ENCODE data around the gene WNK2.

The WNK2 gene

DNA sequence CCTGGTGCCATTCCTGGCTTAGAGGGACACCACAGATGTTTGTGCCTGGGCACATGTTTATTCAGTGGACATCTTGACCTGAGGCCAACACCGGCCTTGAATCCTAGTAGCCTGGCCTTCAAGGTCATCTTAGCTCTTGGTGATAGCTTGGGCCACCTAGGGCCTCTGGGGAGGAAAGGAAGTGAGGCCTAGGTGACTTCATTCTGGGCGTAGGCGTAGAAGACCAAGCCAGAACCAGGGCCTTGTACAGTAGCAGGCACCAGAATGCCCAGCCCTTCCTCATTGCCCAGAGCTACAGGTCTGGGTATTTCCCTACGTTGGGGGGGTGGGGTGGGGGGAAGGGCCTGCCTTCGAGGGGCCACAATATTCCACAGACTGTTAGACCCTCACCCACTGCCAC, 33.8 kb downstream of the WNK2 start:
- no peak for DNase-seq (ENCODE audit: low read depth, low spot score)

DNA sequence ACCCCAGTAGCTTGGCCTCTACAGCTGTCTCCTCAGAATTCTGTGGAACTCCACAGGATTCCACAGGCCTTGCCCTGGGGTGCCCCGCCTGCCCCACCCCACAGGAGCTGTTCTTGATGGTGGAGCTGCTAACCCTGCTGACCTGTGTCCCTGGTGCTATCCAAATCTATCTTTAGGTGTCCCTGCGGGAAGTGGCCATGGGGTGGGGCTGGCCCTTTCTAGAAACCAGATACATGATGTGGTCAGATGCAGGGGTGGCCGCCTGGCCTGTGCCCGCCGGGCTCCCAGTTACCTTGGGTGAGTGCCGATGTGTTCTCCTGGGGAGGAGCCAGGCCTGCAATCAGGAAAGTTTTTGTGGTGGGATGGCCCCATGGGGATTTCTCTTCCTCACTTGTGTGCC, 34.2 kb downstream of the WNK2 start:
- DNase-seq (ENCODE audit: low read depth, low spot score) = no peak

DNA sequence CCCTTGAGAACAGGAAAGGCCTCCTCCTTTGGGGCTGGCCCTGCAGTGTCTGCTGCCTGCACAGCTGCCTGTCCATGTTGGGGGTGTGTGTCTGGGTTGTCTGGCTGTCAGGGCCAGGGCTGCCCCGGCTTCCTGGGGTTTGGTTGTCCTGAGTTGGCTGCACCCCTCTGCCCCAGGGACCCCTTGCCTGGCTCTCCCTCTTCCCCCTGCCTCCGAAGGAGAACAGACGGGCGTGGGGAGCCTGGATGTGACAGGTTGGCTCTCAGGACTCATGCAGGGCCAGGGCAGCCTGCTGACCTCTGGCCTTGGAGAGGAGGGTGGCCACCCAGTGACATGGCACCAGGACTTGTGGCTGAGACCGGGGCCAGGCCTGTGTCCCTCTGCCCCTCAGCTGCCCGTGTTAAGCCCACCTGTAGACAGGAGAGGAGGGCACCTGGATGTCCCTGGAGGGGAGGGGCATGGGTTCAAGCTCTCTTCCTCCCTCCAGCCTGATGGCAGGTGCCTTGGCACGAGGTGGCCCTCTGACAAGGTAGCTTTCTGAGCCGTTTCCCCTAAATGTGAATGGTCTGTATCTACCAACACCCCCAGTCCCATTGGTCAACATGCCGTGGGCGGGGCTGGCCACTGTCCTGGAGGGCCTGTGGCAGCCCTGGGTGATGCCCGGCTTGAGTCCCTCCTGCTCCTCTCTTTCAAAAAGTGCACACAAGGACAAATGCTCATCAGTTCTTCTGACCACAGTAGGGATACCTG, 34.9 kb downstream of the WNK2 start:
- no peak for DNase-seq (ENCODE audit: low read depth, low spot score)

DNA sequence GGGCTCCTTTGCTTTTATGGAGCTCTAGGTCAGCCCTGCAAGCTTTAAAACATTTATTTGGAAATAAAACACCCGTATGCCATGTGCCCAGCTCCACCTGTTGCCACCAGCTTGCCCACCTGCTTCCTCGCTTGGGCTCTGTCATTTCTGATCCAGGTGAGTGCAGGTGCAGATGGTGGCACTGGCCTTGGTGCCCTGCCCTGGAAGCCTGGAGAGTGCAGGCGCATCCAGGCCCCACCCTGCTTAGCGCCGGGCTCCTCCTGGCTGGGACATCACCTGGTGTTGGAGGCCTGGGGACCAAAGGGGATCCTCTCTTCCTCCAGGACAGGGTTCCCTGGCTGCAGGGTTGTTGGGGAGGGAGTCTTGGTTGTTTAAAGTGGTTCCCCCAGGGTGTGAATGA, 35.8 kb downstream of the WNK2 start:
- no peak for DNase-seq (ENCODE audit: low read depth, low spot score)

DNA sequence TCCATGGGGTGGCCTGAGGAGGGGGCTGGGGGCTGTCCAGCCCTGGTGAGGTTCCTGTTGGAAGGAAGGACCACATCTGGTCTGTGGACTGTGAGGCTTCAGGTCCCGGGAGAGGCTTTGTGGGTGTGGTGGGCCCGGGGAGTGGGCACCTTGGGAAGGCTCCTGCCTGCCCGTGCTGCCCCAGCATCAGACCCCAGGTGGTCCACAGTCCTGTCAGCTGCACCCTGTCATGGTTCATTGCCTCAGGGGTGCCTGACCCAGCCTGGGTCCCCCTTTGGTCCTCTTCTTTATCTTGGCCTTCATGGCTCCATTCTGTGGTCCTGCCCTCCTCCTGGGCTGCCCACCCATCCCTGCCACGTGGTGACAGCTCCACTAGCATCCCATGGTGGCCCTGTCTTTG, 36.7 kb downstream of the WNK2 start:
- no peak for DNase-seq (ENCODE audit: low read depth, low spot score)

DNA sequence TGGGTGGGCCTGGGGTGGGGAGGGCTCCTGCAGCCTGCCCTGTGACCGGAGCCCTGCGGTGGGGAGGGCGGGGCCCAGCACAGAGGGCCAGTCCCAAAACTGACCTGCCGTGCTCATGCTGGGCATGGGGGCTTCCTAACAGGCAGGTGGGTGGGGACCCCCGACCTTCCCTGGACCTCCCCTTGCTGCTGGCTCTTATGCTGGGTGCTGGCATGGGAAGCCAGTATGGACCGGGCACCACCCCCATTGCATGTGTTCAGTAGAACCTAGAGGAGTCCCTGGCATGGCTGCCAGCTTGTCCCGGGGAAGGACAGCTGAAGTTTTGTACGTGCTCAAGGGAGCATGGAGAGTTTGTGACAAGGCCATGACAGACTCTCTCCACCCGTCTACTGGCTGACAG, 37.1 kb downstream of the WNK2 start:
- DNase-seq (ENCODE audit: low read depth, low spot score) = no peak

DNA sequence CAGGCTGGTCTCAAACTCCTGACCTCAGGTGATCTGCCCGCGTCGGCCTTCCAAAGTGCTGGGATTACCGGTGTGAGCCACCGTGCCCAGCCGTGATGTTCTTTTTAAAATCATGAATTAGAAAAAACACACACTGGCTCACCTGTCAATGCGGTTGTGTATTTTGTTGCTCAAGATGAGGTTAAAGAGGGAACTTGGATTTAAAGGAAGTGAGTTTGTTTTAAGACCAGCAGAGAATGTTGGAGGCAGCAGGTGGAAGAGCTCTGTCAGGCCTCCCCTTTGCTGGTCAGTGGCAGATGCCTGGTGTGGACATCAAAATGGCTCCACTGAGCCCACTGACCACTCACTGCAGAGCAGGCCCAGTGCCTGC, 38.9 kb downstream of the WNK2 start:
- no peak for DNase-seq (ENCODE audit: low read depth, low spot score)

DNA sequence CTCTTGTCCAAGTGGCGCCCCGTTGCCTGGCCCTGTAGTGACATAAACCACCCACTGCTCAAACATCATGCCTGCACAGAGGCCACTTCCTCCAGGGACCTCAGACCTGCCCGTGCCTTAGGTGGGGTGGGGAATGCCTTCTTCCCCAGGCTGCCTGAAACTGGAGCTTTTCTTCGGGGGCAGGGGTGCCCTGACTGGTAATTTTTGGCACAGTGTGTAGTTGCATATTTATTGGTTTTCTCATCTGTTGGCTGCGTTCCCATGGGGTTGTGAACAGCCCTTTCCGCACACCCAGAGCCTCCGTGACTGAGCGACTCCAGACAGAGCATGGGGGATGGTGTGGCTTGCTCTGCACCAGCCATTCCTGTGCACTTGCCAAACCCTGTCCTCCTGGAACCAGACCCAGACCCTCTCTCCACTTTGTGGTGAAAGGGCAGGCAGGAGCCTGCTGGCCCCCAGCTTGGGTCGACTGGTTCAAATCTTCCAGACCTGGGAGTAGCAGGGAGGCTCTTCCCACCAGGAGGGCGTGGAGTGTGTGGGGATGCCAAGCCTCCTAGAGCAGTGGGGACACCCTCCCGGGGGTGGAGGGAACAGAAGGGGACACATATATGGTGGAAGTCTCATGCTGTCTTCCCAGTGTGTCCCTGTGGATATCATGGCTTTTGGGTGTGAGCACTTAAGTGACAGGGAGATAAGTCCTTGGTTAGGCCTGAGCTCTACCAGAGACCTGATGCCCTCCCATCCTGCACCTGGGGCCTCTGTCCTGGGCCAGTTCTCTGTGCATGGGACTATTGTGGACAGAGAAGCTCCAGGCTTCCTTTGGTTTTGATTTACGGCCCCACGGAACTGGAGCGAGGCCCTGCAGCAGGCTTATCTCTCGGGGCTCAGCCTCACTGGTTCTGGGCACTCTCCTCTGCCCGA, 39.6 kb downstream of the WNK2 start:
- no peak for DNase-seq (ENCODE audit: low read depth, low spot score)

DNA sequence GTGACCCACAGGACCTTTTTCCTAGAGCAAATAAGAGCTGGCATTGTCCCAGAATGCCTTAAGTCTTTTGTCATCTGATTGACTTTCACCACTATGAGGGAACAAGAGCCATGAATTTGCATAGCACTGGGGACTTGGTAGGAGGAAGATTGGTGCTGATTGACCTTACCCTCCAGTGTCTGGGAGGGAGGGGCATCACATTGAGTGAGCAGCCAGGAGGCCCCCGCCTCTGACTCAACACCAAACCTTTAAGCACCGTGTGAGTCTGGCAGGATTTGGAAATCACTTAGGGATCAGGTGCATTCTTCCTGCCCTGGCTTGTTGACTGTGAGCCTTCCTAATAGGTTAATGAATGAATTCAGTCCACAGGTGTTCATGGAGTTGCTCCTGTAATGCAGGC, 40.7 kb downstream of the WNK2 start:
- no peak for DNase-seq (ENCODE audit: low read depth, low spot score)

DNA sequence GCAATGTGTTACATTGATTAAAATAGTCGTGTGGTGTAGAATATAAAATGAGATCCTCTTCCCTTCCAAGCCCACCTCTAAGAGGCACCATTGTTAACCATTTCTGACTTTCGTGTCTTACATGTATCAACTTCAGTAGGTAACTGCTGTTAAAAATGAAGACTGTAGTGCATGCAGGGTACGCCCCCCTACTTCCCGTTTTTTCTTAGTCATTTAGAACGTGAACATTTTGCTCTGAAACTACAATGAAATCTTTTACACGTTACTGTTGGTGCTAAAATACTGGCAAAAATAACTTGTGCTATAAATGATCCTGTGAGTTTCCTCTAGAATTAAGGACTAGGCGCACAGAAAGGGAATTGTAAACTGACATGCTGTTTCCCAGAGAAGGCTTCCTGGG, 41.5 kb downstream of the WNK2 start:
- no peak for DNase-seq (ENCODE audit: low read depth, low spot score)

DNA sequence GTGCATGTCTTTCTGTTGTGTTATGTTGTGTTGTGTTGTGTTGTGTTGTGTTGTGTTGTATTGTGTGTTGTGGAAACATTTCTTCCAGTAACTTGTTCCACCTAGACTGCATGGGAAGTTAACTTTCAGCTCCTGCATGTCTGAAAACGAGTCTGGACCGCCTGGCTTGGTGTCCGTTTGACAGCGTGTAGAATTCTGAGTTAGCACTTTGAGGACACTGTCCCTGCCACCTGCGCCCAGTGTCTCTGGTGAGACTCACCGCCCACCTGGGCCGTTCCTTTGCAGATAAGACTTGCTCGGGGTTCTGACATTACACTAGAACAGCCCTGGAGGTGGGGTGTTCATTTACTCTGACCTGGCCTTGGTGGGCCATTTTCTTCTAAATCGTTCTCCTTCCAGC, 42.0 kb downstream of the WNK2 start:
- no peak for DNase-seq (ENCODE audit: low read depth, low spot score)

DNA sequence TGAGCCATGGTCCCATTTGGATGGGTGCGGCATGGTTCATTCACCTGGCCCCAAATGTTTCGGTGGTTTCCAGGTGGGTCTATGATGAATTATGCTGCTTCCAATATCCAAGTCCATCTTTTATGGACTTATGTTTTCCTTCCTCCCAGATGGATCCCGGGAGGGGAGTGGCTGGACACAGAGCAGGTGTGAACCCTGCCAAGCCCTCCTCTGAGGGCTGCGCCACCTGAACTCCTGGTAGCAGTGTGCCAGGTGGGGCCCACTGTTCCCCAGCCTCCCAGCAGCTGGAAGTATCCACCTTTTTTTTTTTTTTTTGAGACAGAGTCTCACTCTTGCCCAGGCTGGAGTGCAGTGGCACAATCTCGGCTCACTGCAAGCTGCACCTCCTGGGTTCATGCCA, 42.9 kb downstream of the WNK2 start:
- no peak for DNase-seq (ENCODE audit: low read depth, low spot score)

DNA sequence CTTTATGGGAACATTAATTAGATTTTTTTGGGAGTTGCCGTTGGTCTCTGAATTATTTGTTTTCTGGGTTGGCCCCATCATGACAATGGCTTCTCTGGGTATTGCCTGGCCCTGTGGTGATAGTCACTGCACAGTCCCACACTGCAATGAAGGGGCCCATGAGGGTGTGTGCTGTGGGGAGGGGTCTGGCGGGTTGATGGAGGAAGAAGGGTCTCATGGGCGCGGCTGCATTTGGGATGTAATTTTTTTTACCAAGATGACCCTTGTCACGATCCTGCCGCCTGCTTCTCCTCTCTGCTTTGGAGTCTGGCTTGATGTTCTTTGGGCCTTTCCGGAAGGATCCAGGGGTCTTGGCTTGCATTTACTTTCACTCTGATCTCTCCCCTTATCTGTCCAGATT, 44.1 kb downstream of the WNK2 start:
- DNase-seq (ENCODE audit: low read depth, low spot score) = no peak

DNA sequence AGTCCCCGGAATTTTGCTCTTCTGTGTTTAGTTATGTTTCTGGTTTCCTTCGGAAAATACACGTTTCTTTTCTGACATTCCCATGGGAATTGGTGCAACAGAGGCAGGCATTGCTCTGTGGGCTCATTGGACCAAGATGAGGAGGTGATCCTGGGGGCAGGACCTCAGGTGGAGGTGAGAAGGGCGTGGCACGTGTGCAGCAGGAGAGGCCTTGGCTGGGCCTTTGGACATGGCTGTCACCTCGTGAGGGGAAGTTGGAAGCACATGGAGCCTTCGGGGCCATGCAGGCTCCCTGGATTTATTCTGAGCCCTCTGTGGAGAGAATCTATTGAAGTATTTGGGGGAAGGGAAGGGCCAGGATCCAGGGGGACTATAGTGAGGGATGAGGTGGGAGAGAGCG, 44.5 kb downstream of the WNK2 start:
- DNase-seq (ENCODE audit: low read depth, low spot score) = no peak

DNA sequence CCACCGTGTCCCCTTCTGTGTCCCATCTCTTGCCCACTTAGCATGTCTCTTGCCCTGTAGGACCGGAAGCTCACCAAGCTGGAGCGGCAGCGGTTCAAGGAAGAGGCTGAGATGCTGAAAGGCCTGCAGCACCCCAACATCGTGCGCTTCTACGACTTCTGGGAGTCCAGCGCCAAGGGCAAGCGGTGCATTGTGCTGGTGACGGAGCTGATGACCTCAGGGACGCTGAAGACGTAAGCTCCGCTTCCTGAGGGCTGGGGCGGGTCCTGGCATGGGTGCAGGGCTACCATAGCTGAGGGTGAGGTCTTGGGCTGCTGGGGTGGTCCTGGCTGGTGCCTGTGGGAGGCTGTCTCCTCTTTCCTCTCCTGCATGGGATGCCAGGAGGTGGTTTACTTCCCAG, 45.7 kb downstream of the WNK2 start:
- DNase-seq (ENCODE audit: low read depth, low spot score) = no peak

DNA sequence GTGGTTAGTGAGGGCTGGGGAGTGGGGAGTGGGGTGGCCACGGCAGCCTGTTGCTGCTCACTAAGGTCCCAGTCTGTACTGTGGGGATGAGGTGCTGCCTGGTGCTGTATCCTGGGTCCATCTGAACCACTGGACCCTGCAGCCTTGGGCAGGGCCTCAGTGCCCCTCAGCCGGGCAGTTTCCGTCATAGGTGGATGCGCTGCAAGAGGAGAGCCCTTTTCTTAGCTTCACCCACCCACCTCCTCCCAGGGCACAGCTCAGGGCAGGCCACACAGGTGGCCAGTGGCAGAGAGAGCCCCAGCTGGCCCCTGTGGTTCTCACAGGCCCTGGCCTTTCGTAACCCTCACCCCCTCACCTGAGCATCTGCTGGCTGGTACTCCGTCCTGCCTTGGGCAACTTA, 46.2 kb downstream of the WNK2 start:
- DNase-seq (ENCODE audit: low read depth, low spot score) = no peak

DNA sequence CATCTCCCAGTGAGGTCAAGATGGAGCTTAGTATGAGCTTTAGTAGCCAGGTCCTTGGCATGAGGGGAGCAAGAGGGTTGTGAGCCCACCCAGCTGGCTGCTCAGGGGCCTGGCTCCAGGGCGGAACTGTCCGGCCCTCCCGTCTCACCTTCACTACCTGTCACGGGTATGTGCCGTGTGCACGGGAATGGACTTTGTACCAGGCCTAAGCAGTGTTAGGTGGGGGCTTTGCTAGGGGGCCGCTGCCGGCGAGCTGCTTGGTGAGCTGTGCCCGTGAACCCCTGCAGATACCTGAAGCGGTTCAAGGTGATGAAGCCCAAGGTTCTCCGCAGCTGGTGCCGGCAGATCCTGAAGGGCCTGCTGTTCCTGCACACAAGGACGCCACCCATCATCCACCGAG, 46.7 kb downstream of the WNK2 start:
- DNase-seq (ENCODE audit: low read depth, low spot score) = no peak

DNA sequence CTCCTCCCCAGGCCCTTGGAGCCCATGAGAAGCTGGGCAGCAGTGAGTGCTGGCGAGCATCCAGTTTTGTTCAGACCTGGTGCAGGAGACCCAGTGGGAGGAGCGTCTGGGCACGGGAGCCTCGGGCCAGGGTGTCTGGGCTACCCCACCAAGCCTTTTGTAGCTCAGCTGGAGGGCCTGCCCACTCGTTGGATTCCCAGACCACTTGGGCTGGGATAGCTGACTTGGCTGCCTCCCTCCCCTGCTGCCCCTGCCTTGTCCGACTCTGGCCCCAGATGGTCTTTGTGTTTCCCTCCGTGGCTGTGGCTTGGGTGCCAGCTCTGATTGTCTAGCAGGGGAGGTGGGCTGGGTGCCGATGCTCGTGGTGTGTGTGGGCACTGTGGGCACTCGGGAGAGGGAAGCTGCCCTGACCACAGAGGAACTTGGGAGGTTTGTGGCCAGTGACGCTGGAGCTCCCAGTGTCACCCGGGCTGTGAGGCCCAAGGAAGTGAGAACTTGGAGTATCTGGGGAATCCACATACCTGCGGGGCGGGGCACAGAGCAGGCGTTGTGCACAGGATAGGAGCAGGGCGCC, 47.3 kb downstream of the WNK2 start:
- DNase-seq (ENCODE audit: low read depth, low spot score) = no peak

DNA sequence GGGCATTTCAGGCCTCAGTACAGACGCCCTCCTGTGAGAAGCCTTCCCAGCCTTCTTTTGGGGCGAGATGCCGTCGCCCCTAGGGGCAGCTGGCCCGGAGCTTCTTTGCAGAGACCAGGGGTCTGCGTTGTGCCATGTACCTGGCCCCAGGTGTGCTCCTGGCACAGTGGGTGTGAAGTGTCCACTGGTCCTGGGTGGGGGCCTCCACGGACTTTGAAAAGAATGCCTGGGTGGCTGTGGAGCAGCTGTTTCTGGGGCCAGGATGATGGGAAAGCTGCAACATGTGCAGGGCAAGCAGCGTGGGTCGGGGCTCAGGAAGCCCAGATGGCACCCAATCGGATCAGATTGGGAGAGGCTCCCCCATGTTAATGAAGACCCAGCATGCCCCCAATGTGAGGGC, 47.8 kb downstream of the WNK2 start:
- no peak for DNase-seq (ENCODE audit: low read depth, low spot score)

DNA sequence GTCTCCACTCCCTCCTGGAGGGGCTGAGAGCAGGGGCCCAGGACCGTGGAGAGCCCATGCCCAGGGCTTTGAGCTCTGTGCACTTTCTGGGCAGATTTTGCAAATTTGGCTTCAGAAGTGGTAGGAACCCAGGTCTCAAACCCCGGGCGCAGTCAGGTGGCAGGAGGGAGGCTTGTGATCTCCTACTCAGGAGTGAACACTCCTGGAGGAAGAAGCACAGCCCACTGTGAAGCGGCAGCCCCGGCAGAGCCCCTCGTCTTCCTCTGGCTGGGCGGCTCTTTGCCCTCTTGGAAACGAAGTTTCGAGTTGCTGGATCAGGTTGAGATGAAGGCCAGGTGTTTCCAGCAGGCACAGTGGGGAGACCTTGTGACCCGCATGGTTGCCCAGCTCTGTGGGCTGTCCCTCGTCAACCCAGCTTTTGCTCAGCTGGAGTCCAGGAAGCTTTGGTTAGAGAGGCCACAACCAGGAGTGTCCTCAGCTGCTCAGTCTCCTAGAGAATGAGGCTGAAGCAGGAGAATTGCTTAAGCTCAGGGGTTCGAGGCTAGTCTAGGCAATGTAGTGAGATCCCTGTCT, 48.5 kb downstream of the WNK2 start:
- DNase-seq (ENCODE audit: low read depth, low spot score) = no peak

DNA sequence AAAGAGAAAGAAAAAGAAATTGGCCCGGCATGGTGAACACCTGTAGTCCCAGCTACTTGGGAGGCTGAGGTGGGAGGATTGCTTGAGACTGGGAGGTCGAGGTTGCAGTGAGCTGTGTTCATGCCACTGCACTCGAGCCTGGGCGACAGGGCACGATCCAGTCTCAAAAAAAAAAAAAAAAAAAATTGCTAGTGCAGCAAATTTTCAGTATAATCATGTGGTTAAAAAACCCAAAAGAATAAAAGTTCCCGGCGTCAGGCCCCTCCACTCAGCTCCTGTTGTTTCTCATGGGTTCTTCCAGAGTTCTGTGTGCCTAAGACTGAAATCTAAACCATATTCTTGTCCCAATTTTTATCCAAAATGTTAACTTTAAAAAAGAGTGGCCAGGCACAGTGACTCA, 49.1 kb downstream of the WNK2 start:
- no peak for DNase-seq (ENCODE audit: low read depth, low spot score)

DNA sequence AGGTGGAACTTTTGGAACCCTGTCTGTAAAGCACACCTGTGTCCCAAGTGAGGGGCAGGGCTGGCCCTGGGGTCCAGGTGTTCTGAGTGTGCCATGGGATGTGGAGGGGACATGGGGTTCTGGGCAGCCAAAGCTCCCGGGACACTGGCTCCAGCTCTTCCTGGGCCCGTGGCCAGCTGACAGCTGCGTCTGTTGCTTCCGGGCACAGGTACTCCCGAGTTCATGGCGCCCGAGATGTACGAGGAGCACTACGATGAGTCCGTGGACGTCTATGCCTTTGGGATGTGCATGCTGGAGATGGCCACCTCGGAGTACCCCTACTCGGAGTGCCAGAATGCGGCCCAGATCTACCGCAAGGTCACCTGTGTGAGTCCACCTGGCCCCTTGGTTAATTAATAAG, 50.7 kb downstream of the WNK2 start:
- no peak for DNase-seq (ENCODE audit: low read depth, low spot score)

Data from iPS DF 19.7 (cell line).